ENCODE results near the gene CEP19.
"Not testable (repeated sequence)": the region's sequence is repeated elsewhere in the genome, so short reads cannot be mapped to it uniquely, and the experiment has no call there.

CEP19 gene

GRCh38 chr3:196711838-196712513 is at the start of gene CEP19, which contains the start of gene PIGX:
Gene CEP19, minus strand, starts transcription at chr3:196712250. Its CDS starts 3,593 bp downstream, at chr3:196708657.
Gene PIGX, plus strand, starts transcription at chr3:196712377.
- peak within 1 kb of the TSS; percentile 87 for H3K4me3 ChIP-seq
- in situ Hi-C loops (cut with MboI; ENCODE audit: low sequenced_read_pairs): no loop called here
- H3K36me3 ChIP-seq (replicated peaks): no peaks in the 10 kb centered on the region
- peak; percentile 72 to 85 for DNase-seq (ENCODE audit: low spot score in 2 of 2)
- no peaks in the 10 kb centered on the region for H3K9me3 ChIP-seq
- H3K4me1 ChIP-seq: peaks cover 12% of the 10 kb centered on the region
- no peaks in the 10 kb centered on the region for H3K27me3 ChIP-seq (ENCODE audit: low read depth)

- Histone ChIP-seq H3K4me1 (no peaks in the 10 kb centered on the region), H3K27me3 (ENCODE audit: low read depth) (no peaks in the 10 kb centered on the region), H3K4me3 (no peak overlapping the region), H3K9me3 (peaks cover 15% of the 10 kb centered on the region), H3K36me3 (replicated peaks) (peaks cover 21% of the 10 kb centered on the region)
- DNase-seq (ENCODE audit: low spot score in 2 of 2): no peak
- in situ Hi-C loops (cut with MboI; ENCODE audit: low sequenced_read_pairs): no loop called here
Measured at GRCh38 chr3:196757876-196758739, 46.1 kb upstream of the CEP19 start.

DNA sequence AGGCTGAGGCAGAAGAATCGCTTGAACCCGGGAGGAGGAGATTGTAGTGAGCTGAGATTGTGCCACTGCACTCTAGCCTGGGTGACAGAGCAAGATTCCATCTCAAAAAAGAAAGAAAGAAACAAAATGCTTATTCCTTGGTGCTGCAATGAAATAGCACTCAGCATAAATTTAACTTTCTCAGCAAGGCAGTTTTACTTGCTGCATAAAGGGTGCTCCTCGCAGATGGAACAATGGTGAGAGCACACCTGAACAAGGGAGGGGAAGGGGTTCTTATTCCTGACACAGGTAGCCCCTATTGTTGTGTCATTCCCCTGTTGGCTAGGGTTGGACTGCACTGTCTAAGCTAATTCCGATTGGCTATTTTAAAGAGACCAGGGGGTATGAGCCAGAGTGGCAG is 44.7 kb upstream of the CEP19 start:
- DNase-seq (ENCODE audit: low spot score in 2 of 2): no peak
- peaks cover 15% of the 10 kb centered on the region for H3K9me3 ChIP-seq
- in situ Hi-C loops (cut with MboI; ENCODE audit: low sequenced_read_pairs): no loop called here

DNA sequence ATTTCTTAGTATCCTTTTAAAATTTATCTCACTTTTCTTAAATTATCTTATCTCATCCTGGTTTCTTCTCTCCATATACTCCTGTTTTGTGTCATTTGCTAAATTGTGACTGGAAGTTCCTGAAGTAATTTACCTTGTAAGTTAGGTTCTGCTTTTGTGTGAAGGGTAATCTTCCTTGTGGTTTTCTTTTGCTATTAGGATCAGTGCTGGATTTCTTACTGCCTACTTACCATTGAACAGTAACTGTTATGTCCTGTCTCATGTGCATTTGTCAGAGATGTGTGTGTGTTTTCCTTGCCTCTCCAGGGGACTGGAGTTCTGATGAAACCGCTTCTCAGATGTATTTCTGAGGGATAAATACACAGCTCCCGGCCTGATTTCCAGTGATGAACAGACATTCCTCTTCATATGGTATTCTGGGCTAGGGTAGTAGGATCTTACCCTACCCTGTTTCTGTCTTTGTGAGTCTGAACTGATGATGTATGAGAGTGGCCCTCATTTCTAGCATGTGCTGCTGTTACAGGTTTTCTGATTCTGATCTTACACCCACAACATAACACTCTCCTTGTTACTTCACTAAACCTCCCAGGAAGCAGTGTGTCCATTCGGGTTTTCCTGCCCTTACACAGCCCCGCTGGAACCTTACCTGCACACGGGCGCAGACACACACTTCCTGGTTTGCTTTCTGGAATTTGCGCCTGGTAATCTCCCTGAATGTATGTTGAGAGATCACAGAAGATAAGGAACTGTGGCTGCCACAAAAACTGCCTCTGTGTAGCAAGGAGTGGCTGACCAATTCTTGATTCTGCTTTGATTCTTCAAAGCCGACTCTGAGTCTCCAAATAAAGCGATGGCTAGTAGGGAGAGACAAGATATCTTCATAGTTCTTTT is 42.3 kb upstream of the CEP19 start:
- no peaks in the 10 kb centered on the region for H3K4me1 ChIP-seq
- DNase-seq (ENCODE audit: low spot score in 2 of 2): no peak

More for the DNA sequence above, 44.7 kb upstream of the CEP19 start:
- Histone ChIP-seq H3K36me3 (replicated peaks) (peaks cover 21% of the 10 kb centered on the region), H3K4me1 (no peaks in the 10 kb centered on the region), H3K27me3 (ENCODE audit: low read depth) (no peaks in the 10 kb centered on the region), H3K4me3 (no peak overlapping the region)

DNA sequence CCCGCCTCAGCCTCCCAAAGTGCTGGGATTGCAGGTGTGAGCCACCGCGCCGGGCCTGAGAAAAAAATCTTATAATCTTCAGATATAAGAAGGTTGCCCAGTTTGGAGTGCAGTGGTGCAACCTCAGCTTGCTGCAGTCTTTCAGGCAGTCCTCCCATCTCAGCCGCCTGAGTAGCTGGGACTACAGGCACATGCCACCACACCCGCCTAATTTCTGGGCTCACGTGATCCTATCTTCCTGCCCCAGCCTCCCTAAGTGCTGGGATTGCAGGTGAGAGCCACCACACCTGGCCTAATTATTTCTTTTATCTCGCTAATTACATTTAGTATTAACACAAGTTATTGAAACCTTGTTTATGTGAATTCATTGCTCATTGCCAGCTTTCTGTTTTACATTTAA is 41.2 kb upstream of the CEP19 start:
- Histone ChIP-seq H3K4me3 (no peak overlapping the region), H3K4me1 (no peaks in the 10 kb centered on the region), H3K27me3 (ENCODE audit: low read depth) (no peaks in the 10 kb centered on the region), H3K9me3 (peaks cover 13% of the 10 kb centered on the region), H3K36me3 (replicated peaks) (peaks cover 35% of the 10 kb centered on the region)
- DNase-seq (ENCODE audit: low spot score in 2 of 2): no peak
- in situ Hi-C loops (cut with MboI; ENCODE audit: low sequenced_read_pairs): no loop called here

More for the DNA sequence above, 42.3 kb upstream of the CEP19 start:
- Histone ChIP-seq H3K27me3 (ENCODE audit: low read depth) (no peaks in the 10 kb centered on the region), H3K9me3 (peaks cover 13% of the 10 kb centered on the region), H3K36me3 (replicated peaks) (peaks cover 25% of the 10 kb centered on the region), H3K4me3 (no peak overlapping the region)
- in situ Hi-C loops (cut with MboI; ENCODE audit: low sequenced_read_pairs): no loop called here

DNA sequence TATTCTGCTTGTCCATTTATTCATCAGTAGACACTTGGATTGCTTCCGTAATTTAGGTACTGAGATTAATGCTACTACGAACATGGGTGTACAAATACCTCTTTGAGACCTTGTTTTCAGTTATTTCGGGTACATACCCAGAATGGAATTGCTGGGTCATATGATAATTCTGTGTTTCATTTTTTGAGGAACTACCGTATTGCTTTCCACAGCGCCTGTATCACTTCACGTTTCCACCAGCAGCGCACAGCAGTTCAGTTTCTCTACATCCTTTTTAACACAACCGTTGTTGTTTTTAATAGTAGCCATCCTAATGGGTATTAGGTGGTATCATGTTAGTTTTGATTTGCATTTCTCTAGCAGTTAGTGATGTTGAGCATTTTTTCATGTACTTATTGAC is 37.1 kb upstream of the CEP19 start:
- no peak overlapping the region for H3K4me3 ChIP-seq
- H3K4me1 ChIP-seq: peaks cover 9% of the 10 kb centered on the region
- H3K27me3 ChIP-seq (ENCODE audit: low read depth): no peaks in the 10 kb centered on the region
- DNase-seq (ENCODE audit: low spot score in 2 of 2): no peak
- peaks cover 20% of the 10 kb centered on the region for H3K36me3 ChIP-seq (replicated peaks)
- no peaks in the 10 kb centered on the region for H3K9me3 ChIP-seq
- in situ Hi-C loops (cut with MboI; ENCODE audit: low sequenced_read_pairs): no loop called here

DNA sequence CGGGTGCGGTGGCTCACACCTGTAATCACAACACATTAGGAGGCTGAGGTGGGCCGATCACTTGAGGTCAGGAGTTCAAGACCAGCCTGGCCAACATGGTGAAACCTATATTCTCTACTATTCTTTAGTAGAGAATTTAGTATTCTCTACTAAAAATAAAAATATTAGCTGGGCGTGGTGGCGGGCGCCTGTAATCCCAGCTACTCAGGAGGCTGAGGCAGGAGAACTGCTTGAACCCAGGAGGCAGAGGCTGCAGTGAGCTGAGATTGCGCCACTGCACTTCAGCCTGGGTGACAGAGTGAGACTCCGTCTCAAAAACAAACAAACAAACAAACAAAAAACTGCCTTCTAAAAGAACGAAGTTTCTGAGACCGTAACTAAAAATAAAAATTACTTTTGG is 31.5 kb upstream of the CEP19 start:
- DNase-seq (ENCODE audit: low spot score in 2 of 2); H3K4me3 ChIP-seq; H3K9me3 ChIP-seq; H3K36me3 ChIP-seq (replicated peaks); in situ Hi-C loops (cut with MboI; ENCODE audit: low sequenced_read_pairs); H3K27me3 ChIP-seq (ENCODE audit: low read depth): not testable (repeated sequence)
- H3K4me1 ChIP-seq: peaks cover 16% of the 10 kb centered on the region

- H3K4me1 ChIP-seq: peaks cover 16% of the 10 kb centered on the region
- peak in 1 of 2 experiments; percentile 3 for DNase-seq (ENCODE audit: low spot score in 2 of 2)
- H3K9me3 ChIP-seq: no peaks in the 10 kb centered on the region
- no peaks in the 10 kb centered on the region for H3K36me3 ChIP-seq (replicated peaks)
- H3K4me3 ChIP-seq: peak overlapping the region; percentile 79
- no peaks in the 10 kb centered on the region for H3K27me3 ChIP-seq (ENCODE audit: low read depth)
- in situ Hi-C loops (cut with MboI; ENCODE audit: low sequenced_read_pairs): no loop called here
Measured at GRCh38 chr3:196741249-196741889, 29.3 kb upstream of the CEP19 start.

DNA sequence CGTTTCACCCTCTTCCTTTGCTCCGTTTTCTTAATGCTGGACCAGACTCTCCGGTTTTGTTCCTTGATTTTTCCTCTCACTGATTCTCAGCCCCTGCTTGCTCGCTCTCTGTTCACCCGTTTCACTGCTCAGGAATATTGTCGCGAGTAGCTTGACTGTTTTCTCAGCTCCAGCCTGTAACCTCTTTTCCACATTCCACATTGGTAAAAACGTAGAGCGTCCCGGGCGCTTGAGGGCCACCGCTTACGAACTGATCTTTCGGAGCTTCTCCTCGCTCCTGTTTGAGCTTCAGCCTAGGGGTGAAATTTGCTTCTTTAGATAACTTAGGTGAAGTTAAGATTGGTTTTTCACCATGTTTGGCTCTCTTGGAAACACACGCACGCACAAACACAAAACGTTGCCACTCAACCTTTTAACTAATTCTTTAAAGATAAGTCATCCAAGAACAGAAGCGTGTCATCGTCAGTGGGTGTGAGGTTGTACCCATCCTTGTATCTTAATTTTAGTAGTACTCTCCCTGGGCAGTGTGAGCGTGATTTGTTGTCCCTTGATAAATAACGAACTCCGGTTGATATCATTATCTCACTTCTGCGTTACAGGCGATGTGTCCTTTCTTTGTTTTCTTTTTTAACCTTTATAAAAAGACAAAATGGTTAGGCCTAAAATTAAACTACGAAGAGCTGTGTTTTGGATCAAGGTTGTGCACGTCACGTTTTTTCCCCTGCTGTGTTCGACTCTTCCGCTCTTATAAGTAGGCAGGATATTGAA is 28.6 kb upstream of the CEP19 start:
- H3K27me3 ChIP-seq (ENCODE audit: low read depth): no peaks in the 10 kb centered on the region
- DNase-seq (ENCODE audit: low spot score in 2 of 2): peak in 1 of 2 experiments; percentile 26
- no peaks in the 10 kb centered on the region for H3K9me3 ChIP-seq
- H3K36me3 ChIP-seq (replicated peaks): peaks cover under 1% of the 10 kb centered on the region; the same call in 1 of the 2 replicates
- peaks cover 16% of the 10 kb centered on the region for H3K4me1 ChIP-seq
- in situ Hi-C loops (cut with MboI; ENCODE audit: low sequenced_read_pairs): no loop called here
- H3K4me3 ChIP-seq: peak overlapping the region; percentile 79

- Histone ChIP-seq H3K4me1 (peaks cover 14% of the 10 kb centered on the region), H3K36me3 (replicated peaks) (peaks cover 5% of the 10 kb centered on the region; the same call in 1 of the 2 replicates), H3K27me3 (ENCODE audit: low read depth) (no peaks in the 10 kb centered on the region), H3K9me3 (no peaks in the 10 kb centered on the region), H3K4me3 (peak within 1 kb of the TSS; percentile 79)
- in situ Hi-C loops (cut with MboI; ENCODE audit: low sequenced_read_pairs): no loop called here
- DNase-seq (ENCODE audit: low spot score in 2 of 2): peak; percentile 89 to 94
Measured at GRCh38 chr3:196739671-196740480, 27.8 kb upstream of the CEP19 start, which contains the start of gene PAK2. Gene PAK2, plus strand, starts transcription at chr3:196739857. Its CDS starts 42,790 bp downstream, at chr3:196782647.

DNA sequence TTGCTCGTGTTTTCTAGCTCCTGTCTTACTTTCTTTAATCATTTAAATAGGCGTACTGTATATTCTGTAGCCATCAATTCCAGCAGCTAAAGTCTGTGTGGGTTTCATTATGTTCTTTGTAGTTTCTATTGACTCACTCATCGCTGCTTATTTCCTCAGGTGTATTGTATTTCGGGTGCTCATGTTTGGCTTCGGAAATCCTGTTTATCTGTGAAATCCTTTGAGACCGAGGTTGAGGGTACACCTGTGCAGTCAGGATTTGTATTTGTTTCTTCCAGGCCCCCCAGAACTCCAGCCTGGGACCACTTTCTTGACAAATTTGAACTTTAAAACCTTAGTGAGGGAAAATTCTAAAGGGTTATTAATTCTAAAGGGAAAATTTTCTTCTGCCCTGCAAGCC is 25.6 kb upstream of the CEP19 start:
- Histone ChIP-seq H3K9me3 (no peaks in the 10 kb centered on the region), H3K36me3 (replicated peaks) (peaks cover 9% of the 10 kb centered on the region; the same call in 1 of the 2 replicates), H3K4me1 (peaks cover 4% of the 10 kb centered on the region; the same call in 1 of the 2 replicates), H3K4me3 (no peak overlapping the region), H3K27me3 (ENCODE audit: low read depth) (no peaks in the 10 kb centered on the region)
- in situ Hi-C loops (cut with MboI; ENCODE audit: low sequenced_read_pairs): no loop called here
- no peak for DNase-seq (ENCODE audit: low spot score in 2 of 2)

Measured in HAP-1 (cell line).